ENCODE results near the gene ARL8B. TPM values are rescaled to one million over a fixed set of nuclear protein-coding genes. Genes with fewer than 3 reads are reported as not detected.
A peak's percentile ranks its signal among the peaks of the same experiment; 100 is the strongest.

ARL8B gene
- polyA plus RNA-seq, 1 donor (not counting 4 experiments of a cell fraction or from before 2014, with no cell fraction given), result 102 TPM

DNA sequence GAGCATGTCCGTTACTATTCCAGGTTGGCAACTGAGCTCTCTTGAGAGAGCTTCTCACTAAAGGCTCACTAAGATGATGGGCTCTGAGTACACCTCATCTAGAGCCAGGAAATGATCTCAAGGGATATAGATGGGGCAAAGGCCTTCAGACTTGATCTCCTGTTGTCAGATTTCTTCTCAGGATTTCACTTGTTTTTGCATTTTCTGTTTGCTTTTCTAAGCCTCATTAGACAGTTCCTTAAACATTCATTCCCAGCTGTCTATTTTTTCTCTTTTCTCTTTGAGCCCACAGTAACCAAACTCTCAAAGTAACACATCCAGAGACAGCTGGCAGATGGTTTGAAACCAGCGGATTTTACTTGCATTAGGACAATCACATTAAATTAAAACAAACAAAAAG is 28.4 kb upstream of the ARL8B start:
- H3K4me3 ChIP-seq (ENCODE audit: control insufficient read depth in 2 of 3, extremely low read depth in 1 of 3, insufficient read depth in 2 of 3, low read depth in 1 of 3, low read length in 3 of 3), result no peak overlapping the region
- no peaks in the 10 kb centered on the region for H3K4me1 ChIP-seq (ENCODE audit: control insufficient read depth, extremely low read depth, insufficient read depth, low read length)
- dilution Hi-C loops (cut with MboI; ENCODE audit: extremely low pct_ligation_motif_present, low sequenced_read_pairs), result no loop called here
- H3K9me1 ChIP-seq (ENCODE audit: control insufficient read depth, extremely low read depth, insufficient read depth, low read length), result no peaks in the 10 kb centered on the region
- H2AFZ ChIP-seq (ENCODE audit: control insufficient read depth, low read length), result no peak overlapping the region
- no peaks in the 10 kb centered on the region for H3K79me2 ChIP-seq (ENCODE audit: control insufficient read depth, insufficient read depth, low read length)
- no peaks in the 10 kb centered on the region for H3K36me3 ChIP-seq (ENCODE audit: control insufficient read depth in 2 of 2, extremely low read depth in 1 of 2, insufficient read depth in 2 of 2, low read length in 2 of 2)
- H3K9me3 ChIP-seq (ENCODE audit: control insufficient read depth, low read depth, low read length), result no peaks in the 10 kb centered on the region
- no peak overlapping the region for H3K4me2 ChIP-seq (ENCODE audit: control insufficient read depth, extremely low read depth, insufficient read depth, low read depth, low read length)
- no peak overlapping the region for H3K9ac ChIP-seq (ENCODE audit: control insufficient read depth, extremely low read depth, insufficient read depth, low read length)
- DNase-seq (ENCODE audit: low read depth, low spot score) (no peak), FAIRE-seq (no peak)
- no peak overlapping the region for H3K27ac ChIP-seq (ENCODE audit: control insufficient read depth, insufficient read depth, low read length)
- H3K27me3 ChIP-seq (ENCODE audit: control insufficient read depth, extremely low read depth, insufficient read depth, low read length), result peaks cover 8% of the 10 kb centered on the region
- TF ChIP-seq EZH2 (IDR thresholded peaks at IDR 0.05; ENCODE audit: low read length), result no peak
- TF ChIP-seq, protein P1, sequence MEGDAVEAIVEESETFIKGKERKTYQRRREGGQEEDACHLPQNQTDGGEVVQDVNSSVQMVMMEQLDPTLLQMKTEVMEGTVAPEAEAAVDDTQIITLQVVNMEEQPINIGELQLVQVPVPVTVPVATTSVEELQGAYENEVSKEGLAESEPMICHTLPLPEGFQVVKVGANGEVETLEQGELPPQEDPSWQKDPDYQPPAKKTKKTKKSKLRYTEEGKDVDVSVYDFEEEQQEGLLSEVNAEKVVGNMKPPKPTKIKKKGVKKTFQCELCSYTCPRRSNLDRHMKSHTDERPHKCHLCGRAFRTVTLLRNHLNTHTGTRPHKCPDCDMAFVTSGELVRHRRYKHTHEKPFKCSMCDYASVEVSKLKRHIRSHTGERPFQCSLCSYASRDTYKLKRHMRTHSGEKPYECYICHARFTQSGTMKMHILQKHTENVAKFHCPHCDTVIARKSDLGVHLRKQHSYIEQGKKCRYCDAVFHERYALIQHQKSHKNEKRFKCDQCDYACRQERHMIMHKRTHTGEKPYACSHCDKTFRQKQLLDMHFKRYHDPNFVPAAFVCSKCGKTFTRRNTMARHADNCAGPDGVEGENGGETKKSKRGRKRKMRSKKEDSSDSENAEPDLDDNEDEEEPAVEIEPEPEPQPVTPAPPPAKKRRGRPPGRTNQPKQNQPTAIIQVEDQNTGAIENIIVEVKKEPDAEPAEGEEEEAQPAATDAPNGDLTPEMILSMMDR (optimal IDR thresholded peaks at IDR 0.05 in 1 of 3, IDR thresholded peaks at IDR 0.05 in 1 of 3, conservative IDR thresholded peaks at IDR 0.05 in 1 of 3; ENCODE audit: extremely low read depth in 1 of 3, insufficient read depth in 2 of 3, low read length in 3 of 3), result no peak
- H4K20me1 ChIP-seq (ENCODE audit: control insufficient read depth, extremely low read depth, insufficient read depth, low read length), result no peaks in the 10 kb centered on the region

- no peaks in the 10 kb centered on the region for H3K79me2 ChIP-seq (ENCODE audit: control insufficient read depth, insufficient read depth, low read length)
- peaks cover 8% of the 10 kb centered on the region for H3K27me3 ChIP-seq (ENCODE audit: control insufficient read depth, extremely low read depth, insufficient read depth, low read length)
- no peaks in the 10 kb centered on the region for H3K4me1 ChIP-seq (ENCODE audit: control insufficient read depth, extremely low read depth, insufficient read depth, low read length)
- FAIRE-seq (no peak), DNase-seq (ENCODE audit: low read depth, low spot score) (no peak)
- H3K9me3 ChIP-seq (ENCODE audit: control insufficient read depth, low read depth, low read length), result no peaks in the 10 kb centered on the region
- H3K9me1 ChIP-seq (ENCODE audit: control insufficient read depth, extremely low read depth, insufficient read depth, low read length), result no peaks in the 10 kb centered on the region
- no peak overlapping the region for H3K4me3 ChIP-seq (ENCODE audit: control insufficient read depth in 2 of 3, extremely low read depth in 1 of 3, insufficient read depth in 2 of 3, low read depth in 1 of 3, low read length in 3 of 3)
- H4K20me1 ChIP-seq (ENCODE audit: control insufficient read depth, extremely low read depth, insufficient read depth, low read length), result no peaks in the 10 kb centered on the region
- H3K4me2 ChIP-seq (ENCODE audit: control insufficient read depth, extremely low read depth, insufficient read depth, low read depth, low read length), result peak overlapping the region; percentile 48
- H2AFZ ChIP-seq (ENCODE audit: control insufficient read depth, low read length), result peak overlapping the region; percentile 74
- dilution Hi-C loops (cut with MboI; ENCODE audit: extremely low pct_ligation_motif_present, low sequenced_read_pairs), result no loop called here
- TF ChIP-seq, protein P1 (optimal IDR thresholded peaks at IDR 0.05 in 1 of 3, IDR thresholded peaks at IDR 0.05 in 1 of 3, conservative IDR thresholded peaks at IDR 0.05 in 1 of 3; ENCODE audit: extremely low read depth in 1 of 3, insufficient read depth in 2 of 3, low read length in 3 of 3), result no peak
- peak; percentile 39 for TF ChIP-seq EZH2 (IDR thresholded peaks at IDR 0.05; ENCODE audit: low read length)
- H3K9ac ChIP-seq (ENCODE audit: control insufficient read depth, extremely low read depth, insufficient read depth, low read length), result no peak overlapping the region
- H3K27ac ChIP-seq (ENCODE audit: control insufficient read depth, insufficient read depth, low read length), result no peak overlapping the region
- H3K36me3 ChIP-seq (ENCODE audit: control insufficient read depth in 2 of 2, extremely low read depth in 1 of 2, insufficient read depth in 2 of 2, low read length in 2 of 2), result no peaks in the 10 kb centered on the region
Observed at GRCh38 chr3:5095886-5096285, 26.2 kb upstream of the ARL8B start.

All from keratinocyte (primary cell).